ENCODE results near the gene ENDOV. TPM values are rescaled to one million over a fixed set of nuclear protein-coding genes. Genes with fewer than 3 reads are reported as not detected.

ENDOV gene
- total and polyA plus RNA-seq, 11 donors: 4.2 to 16.2 (median 9.4) TPM

DNA sequence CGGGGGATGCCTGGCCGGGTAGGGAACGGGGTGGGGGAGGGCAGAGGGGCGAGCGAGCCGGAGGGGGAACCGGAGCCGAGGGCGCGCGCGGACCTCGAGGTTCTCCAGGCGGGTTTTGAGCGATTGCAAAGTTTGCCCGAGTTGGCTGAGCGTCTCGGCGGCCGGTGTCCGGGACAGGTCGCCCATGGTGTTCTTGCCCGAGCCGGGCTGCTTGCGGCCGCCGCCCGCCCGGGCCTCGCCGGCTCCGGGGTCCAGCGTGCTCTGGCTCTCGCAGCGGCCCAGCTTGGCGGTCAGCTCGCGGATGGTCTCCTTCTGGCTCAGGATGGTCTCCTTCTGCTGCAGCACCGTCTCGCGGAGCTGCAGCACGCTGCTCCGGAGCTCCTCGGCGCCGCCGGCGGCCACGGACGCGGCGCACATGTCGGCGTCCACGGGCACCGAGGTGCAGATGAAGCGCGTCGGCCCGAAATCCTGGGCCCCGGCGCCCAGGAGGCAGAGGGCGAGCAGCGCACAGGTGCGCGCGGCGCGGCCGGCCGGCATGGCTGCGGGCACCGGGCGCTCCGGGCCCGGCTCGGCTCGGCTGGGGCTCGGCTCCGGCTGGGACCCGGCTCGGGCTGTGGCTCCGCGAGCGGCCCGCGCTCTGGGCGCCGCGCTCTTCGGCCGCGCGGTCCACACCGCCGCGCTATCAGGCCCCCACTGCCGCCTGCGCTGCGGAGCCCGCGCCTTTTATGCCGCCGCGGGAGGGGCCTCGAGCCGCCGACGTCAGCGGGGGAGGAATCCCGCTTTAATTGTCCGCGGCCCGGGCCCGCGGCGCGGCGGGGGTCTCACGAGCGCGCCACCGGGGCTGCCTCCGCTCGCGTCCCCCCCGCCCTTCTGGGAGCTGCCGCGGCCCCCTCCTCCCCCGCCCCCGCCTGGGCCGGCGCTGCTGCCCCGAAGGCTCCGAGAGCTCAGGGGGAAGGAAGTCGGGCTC, 61.2 kb downstream of the ENDOV start, which contains the start of gene NPTX1:
Gene NPTX1, minus strand, starts transcription at position 698 of the 967 bp plus-strand sequence. Its CDS starts 161 bp downstream, at position 537.
- H3K27ac ChIP-seq: peak within 1 kb of the TSS in 1 of 12 donors; percentile 82
- DNase-seq: no peak
- H3K4me3 ChIP-seq: peak within 1 kb of the TSS in 11 of 12 donors; percentile 19 to 43 (median 32)
- 0 to 2% (median 1%) methylated on average over 21 to 136 of the region's 136 CpGs for WGBS, 4 donors
- TF ChIP-seq, protein P1, sequence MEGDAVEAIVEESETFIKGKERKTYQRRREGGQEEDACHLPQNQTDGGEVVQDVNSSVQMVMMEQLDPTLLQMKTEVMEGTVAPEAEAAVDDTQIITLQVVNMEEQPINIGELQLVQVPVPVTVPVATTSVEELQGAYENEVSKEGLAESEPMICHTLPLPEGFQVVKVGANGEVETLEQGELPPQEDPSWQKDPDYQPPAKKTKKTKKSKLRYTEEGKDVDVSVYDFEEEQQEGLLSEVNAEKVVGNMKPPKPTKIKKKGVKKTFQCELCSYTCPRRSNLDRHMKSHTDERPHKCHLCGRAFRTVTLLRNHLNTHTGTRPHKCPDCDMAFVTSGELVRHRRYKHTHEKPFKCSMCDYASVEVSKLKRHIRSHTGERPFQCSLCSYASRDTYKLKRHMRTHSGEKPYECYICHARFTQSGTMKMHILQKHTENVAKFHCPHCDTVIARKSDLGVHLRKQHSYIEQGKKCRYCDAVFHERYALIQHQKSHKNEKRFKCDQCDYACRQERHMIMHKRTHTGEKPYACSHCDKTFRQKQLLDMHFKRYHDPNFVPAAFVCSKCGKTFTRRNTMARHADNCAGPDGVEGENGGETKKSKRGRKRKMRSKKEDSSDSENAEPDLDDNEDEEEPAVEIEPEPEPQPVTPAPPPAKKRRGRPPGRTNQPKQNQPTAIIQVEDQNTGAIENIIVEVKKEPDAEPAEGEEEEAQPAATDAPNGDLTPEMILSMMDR (IDR thresholded peaks at IDR 0.05): no peak
- no peak for TF ChIP-seq POLR2A (IDR thresholded peaks at IDR 0.05)
- intact Hi-C loops (cut with DNase I): loop anchor here in 1 of 10 donors (5.0 kb wide), 1 partner anchor 496 kb away; no protein-coding TSS in a partner anchor
- H3K9me3 ChIP-seq: no peaks in the 10 kb centered on the region
- peaks cover 0 to 49% (median 31%) of the 10 kb centered on the region in 12 donors for H3K4me1 ChIP-seq
- ATAC-seq: no peak
- H3K27me3 ChIP-seq: peaks cover 64 to 99% (median 85%) of the 10 kb centered on the region in 9 donors
- H3K36me3 ChIP-seq: no peaks in the 10 kb centered on the region

DNA sequence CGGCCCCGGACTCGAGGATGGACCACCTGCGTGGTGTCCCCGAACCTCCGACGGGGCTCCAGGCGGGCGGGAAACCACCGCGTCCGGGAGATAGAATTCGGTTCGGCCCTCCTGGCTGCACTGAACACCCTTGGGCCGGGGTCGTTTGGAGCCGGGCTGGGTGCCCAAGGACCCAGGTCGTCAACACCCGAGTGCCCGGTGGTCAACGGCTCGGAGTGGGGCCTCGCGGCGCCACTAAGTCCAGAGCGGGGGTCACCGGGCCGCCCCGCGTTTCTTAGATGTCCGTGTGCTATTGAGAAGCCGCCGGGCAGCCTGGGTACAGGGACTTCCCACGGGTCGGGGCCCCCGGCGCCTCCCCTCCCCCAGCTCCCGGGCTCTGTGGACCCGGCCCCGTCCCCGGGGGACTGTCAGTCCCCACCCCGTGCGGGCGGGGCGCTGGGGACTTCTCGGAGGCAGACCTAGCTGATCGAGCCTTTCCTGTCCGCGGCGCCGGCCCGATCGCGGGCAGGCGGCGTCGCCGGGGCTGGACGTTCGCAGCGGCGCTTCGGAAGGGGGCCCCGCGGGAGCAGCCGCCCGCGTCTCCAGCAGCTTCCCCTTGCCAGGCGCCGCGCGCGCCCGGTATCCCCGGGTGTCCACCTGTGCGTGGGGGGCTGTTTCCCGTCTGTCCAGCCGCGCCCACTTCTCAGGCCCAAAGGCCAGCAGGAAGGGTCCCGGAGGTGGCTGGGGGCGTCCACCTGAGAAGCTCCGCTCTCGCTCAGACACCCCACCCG, 62.1 kb downstream of the ENDOV start:
- H3K4me3 ChIP-seq: peak overlapping the region in 10 of 12 donors; percentile 9 to 43 (median 32)
- TF ChIP-seq, protein P1 (IDR thresholded peaks at IDR 0.05): no peak
- TF ChIP-seq POLR2A (IDR thresholded peaks at IDR 0.05): no peak
- H3K27me3 ChIP-seq: peaks cover 73 to 99% (median 90%) of the 10 kb centered on the region in 9 donors
- intact Hi-C loops (cut with DNase I): loop anchor here in 1 of 10 donors (5.0 kb wide), 1 partner anchor 495 kb away; no protein-coding TSS in a partner anchor
- no peak for ATAC-seq
- peak overlapping the region in 1 of 12 donors; percentile 82 for H3K27ac ChIP-seq
- no peaks in the 10 kb centered on the region for H3K36me3 ChIP-seq
- no peak for DNase-seq
- no peaks in the 10 kb centered on the region for H3K9me3 ChIP-seq
- 1 to 2% (median 2%) methylated on average over 24 to 84 of the region's 84 CpGs for WGBS, 4 donors
- H3K4me1 ChIP-seq: peaks cover 0 to 49% (median 31%) of the 10 kb centered on the region in 12 donors

DNA sequence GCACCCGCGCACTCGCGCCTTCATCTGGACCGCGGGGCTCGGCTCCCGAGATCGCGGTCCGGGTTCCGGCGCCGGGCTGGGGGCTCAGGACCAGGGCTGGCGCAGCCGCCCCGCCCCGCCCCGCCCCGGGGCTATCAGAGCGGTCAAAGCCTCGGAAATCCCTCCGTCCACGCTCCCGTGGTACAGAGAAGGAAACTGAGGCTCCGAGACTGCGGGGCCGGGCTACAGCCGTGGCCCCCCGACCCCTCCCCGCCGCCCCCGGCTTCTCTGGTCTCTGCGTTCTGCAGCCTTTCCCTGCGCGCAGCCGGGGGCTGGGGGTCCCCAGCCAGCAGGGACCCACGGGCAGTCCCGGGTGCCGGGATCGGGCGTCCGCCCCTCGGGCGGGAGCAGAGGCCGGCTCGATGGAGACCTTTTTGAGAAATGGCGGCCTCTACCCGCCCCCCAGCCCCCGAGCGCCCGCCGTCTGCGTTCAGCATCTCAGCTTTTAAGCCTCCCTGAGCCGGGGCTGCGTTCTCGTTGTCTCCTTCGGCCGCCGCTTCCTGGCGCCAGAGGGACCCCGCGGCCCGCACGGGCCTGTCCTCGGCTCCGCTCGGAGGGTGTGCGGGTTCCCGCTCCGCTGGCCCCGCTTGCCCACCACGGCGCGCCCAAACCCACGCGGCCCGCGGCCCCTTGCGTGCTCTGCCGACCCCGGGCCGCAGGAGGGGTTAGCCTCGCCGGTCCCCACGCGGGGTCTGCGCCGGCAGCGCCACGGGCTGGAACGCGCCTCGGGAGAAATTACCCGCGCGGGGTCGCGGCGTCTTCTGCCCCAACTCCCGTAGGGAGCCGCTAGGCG, 62.9 kb downstream of the ENDOV start:
- Histone ChIP-seq H3K36me3 (no peaks in the 10 kb centered on the region), H3K9me3 (no peaks in the 10 kb centered on the region), H3K27ac (no peak overlapping the region), H3K27me3 (peaks cover 73 to 100% (median 95%) of the 10 kb centered on the region in 9 donors), H3K4me3 (peak overlapping the region in 11 of 12 donors; percentile 8 to 43 (median 34)), H3K4me1 (peaks cover 0 to 49% (median 31%) of the 10 kb centered on the region in 12 donors)
- intact Hi-C loops (cut with DNase I): loop anchor here in 1 of 10 donors (5.0 kb wide), 1 partner anchor 494 kb away; no protein-coding TSS in a partner anchor
- ATAC-seq: peak in 3 of 4 donors; percentile 57 to 78 (median 67)
- TF ChIP-seq, protein P1 (IDR thresholded peaks at IDR 0.05): peak in 10 of 12 donors; percentile 14 to 62 (median 40)
- no peak for TF ChIP-seq POLR2A (IDR thresholded peaks at IDR 0.05)
- WGBS, 4 donors: 0 to 6% (median 3%) methylated on average over 4 to 103 of the region's 103 CpGs
- DNase-seq: no peak
